Measurements from ENCODE around the gene HIPK2.

HIPK2 gene

GRCh38 chr7:139813689-139814088 is 35.9 kb upstream of the HIPK2 start:
- H3K9ac ChIP-seq, result no peak overlapping the region
- no peaks in the 10 kb centered on the region for H3K27me3 ChIP-seq
- peak overlapping the region in 7 of 11 experiments; percentile 36 to 82 (median 49); a peak in 10 of 22 replicates for H3K4me2 ChIP-seq
- no peaks in the 10 kb centered on the region for H4K20me1 ChIP-seq
- no peaks in the 10 kb centered on the region for H3K36me3 ChIP-seq
- peaks cover 27 to 50% (median 43%) of the 10 kb centered on the region in 10 experiments for H3K4me1 ChIP-seq
- peaks cover 18 to 40% (median 27%) of the 10 kb centered on the region in 11 experiments for H3K9me3 ChIP-seq (replicated peaks in 1 of 11)
- peak overlapping the region in 4 of 11 experiments; percentile 1 to 90 (median 9); a peak in 4 of 22 replicates for H3K27ac ChIP-seq
- TF ChIP-seq Cebpa-rat (IDR thresholded peaks at IDR 0.05), result no peak
- no peak overlapping the region for H3K4me3 ChIP-seq

GRCh38 chr7:139813151-139813550 is 35.4 kb upstream of the HIPK2 start:
- peaks cover 27 to 50% (median 43%) of the 10 kb centered on the region in 10 experiments for H3K4me1 ChIP-seq
- peak overlapping the region in 4 of 11 experiments; percentile 1 to 90 (median 11); a peak in 6 of 22 replicates for H3K27ac ChIP-seq
- no peak overlapping the region for H3K9ac ChIP-seq
- no peak for TF ChIP-seq Cebpa-rat (IDR thresholded peaks at IDR 0.05)
- peak overlapping the region in 8 of 11 experiments; percentile 36 to 82 (median 56); a peak in 14 of 22 replicates for H3K4me2 ChIP-seq
- no peak overlapping the region for H3K4me3 ChIP-seq
- H3K27me3 ChIP-seq, result no peaks in the 10 kb centered on the region
- H4K20me1 ChIP-seq, result no peaks in the 10 kb centered on the region
- peaks cover 18 to 38% (median 27%) of the 10 kb centered on the region in 11 experiments for H3K9me3 ChIP-seq (replicated peaks in 1 of 11)
- H3K36me3 ChIP-seq, result no peaks in the 10 kb centered on the region

DNA sequence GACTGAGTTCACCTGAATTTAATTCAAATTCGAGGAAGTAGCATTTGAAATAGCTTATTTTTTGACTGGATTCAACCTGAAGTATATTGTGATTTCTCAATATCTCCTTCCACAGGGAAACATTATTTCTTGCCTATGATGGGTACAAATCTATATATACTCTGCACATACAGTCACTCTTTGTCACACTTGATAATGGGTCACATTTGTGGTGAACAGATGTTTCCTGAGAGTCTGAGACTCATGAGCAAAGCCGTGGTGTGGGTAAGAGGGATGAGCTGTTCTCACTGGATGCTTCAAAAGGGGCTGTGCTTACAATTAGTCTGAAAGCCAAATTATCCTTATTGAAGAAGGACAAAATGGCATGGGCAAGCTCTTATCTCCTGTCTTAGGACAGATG is 33.3 kb upstream of the HIPK2 start:
- peak overlapping the region in 9 of 11 experiments; percentile 23 to 76 (median 57); a peak in 17 of 22 replicates for H3K9ac ChIP-seq
- peak overlapping the region in 10 of 11 experiments; percentile 12 to 90 (median 81); a peak in 18 of 22 replicates for H3K27ac ChIP-seq
- peaks cover 4 to 19% (median 8%) of the 10 kb centered on the region in 11 experiments for H3K9me3 ChIP-seq (replicated peaks in 1 of 11)
- no peaks in the 10 kb centered on the region; a peak in 1 of 22 replicates for H3K36me3 ChIP-seq
- H3K4me2 ChIP-seq, result peak overlapping the region; percentile 46 to 82 (median 68)
- H4K20me1 ChIP-seq, result no peaks in the 10 kb centered on the region
- no peaks in the 10 kb centered on the region for H3K27me3 ChIP-seq
- no peak overlapping the region for H3K4me3 ChIP-seq
- H3K4me1 ChIP-seq, result peaks cover 27 to 50% (median 43%) of the 10 kb centered on the region in 10 experiments
- peak in 3 of 11 experiments; percentile 40 to 56 (median 48); a peak in 3 of 22 replicates for TF ChIP-seq Cebpa-rat (IDR thresholded peaks at IDR 0.05)

DNA sequence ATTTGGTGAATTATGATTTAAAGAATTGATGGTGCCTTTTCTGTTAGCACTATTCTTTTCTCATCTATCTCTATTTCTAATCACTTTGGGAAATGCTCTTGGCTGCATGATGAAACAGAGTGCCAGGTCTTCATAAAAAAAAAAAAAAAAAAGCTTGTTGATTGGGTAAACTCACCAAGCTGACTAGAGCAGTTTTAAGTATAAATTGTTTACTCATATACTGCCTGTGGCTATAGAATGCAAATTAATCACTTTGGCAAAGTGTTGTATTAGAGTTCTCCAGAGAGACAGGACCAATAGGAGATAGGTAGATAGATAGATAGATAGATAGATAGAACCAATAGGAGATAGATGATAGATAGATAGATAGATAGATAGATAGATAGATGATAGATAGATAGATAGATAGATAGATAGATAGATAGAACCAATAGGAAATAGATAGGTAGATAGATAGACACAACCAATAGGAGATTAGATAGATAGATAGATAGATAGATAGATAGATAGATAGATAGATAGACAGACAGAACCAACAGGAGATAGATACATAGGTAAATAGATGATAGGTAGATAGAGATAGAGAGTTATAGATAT is 31.1 kb upstream of the HIPK2 start:
- H3K4me3 ChIP-seq, result no peak overlapping the region
- peak overlapping the region in 7 of 11 experiments; percentile 78 to 90 (median 85); a peak in 11 of 22 replicates for H3K27ac ChIP-seq
- H3K9me3 ChIP-seq (replicated peaks in 1 of 11), result peaks cover 13 to 15% (median 14%) of the 10 kb centered on the region in 11 experiments
- peaks cover 27 to 47% (median 42%) of the 10 kb centered on the region in 10 experiments for H3K4me1 ChIP-seq
- no peak overlapping the region for H3K9ac ChIP-seq
- no peaks in the 10 kb centered on the region for H4K20me1 ChIP-seq
- H3K27me3 ChIP-seq, result no peaks in the 10 kb centered on the region
- no peak overlapping the region for H3K4me2 ChIP-seq
- no peak for TF ChIP-seq Cebpa-rat (IDR thresholded peaks at IDR 0.05)
- peaks cover 0 to 8% (median 2%) of the 10 kb centered on the region in 11 experiments; a peak in 7 of 22 replicates for H3K36me3 ChIP-seq

GRCh38 chr7:139808427-139808826 is 30.6 kb upstream of the HIPK2 start:
- Histone ChIP-seq H3K27me3 (no peaks in the 10 kb centered on the region), H3K4me2 (no peak overlapping the region), H4K20me1 (no peaks in the 10 kb centered on the region), H3K4me3 (no peak overlapping the region), H3K9me3 (replicated peaks in 1 of 11) (peaks cover 19 to 20% (median 19%) of the 10 kb centered on the region in 11 experiments), H3K36me3 (peaks cover 0 to 13% (median 7%) of the 10 kb centered on the region in 11 experiments; a peak in 7 of 22 replicates), H3K27ac (peak overlapping the region in 1 of 11 experiments; percentile 10; a peak in 1 of 22 replicates), H3K9ac (no peak overlapping the region), H3K4me1 (peaks cover 27 to 42% (median 38%) of the 10 kb centered on the region in 10 experiments)
- TF ChIP-seq Cebpa-rat (IDR thresholded peaks at IDR 0.05), result no peak

- TF ChIP-seq Cebpa-rat (IDR thresholded peaks at IDR 0.05), result no peak
- H3K36me3 ChIP-seq, result peaks cover 0 to 23% (median 8%) of the 10 kb centered on the region in 11 experiments; a peak in 7 of 22 replicates
- no peak overlapping the region for H3K9ac ChIP-seq
- H3K4me3 ChIP-seq, result no peak overlapping the region
- peaks cover 23 to 28% (median 27%) of the 10 kb centered on the region in 10 experiments for H3K4me1 ChIP-seq
- 0 out of 22 replicates have a peak overlapping the region, but pooled peaks of 1 of the 11 experiments have one; percentile 30 for H3K27ac ChIP-seq
- H4K20me1 ChIP-seq, result no peaks in the 10 kb centered on the region
- H3K27me3 ChIP-seq, result no peaks in the 10 kb centered on the region
- peaks cover 30 to 33% (median 33%) of the 10 kb centered on the region in 11 experiments for H3K9me3 ChIP-seq (replicated peaks in 1 of 11)
- no peak overlapping the region for H3K4me2 ChIP-seq
These were observed 29.2 kb upstream of the HIPK2 start for GRCh38 chr7:139807009-139807408.

GRCh38 chr7:139804571-139804970 is 26.8 kb upstream of the HIPK2 start:
- no peak overlapping the region for H3K4me2 ChIP-seq
- TF ChIP-seq Cebpa-rat (IDR thresholded peaks at IDR 0.05), result no peak
- H4K20me1 ChIP-seq, result no peaks in the 10 kb centered on the region
- H3K9me3 ChIP-seq (replicated peaks in 1 of 11), result peaks cover 30 to 33% (median 33%) of the 10 kb centered on the region in 11 experiments
- no peak overlapping the region for H3K4me3 ChIP-seq
- H3K9ac ChIP-seq, result no peak overlapping the region
- peaks cover 0 to 23% (median 8%) of the 10 kb centered on the region in 11 experiments; a peak in 7 of 22 replicates for H3K36me3 ChIP-seq
- no peaks in the 10 kb centered on the region for H3K27me3 ChIP-seq
- peaks cover under 1 to 11% (median 8%) of the 10 kb centered on the region in 10 experiments; a peak in 18 of 20 replicates for H3K4me1 ChIP-seq
- H3K27ac ChIP-seq, result no peak overlapping the region

DNA sequence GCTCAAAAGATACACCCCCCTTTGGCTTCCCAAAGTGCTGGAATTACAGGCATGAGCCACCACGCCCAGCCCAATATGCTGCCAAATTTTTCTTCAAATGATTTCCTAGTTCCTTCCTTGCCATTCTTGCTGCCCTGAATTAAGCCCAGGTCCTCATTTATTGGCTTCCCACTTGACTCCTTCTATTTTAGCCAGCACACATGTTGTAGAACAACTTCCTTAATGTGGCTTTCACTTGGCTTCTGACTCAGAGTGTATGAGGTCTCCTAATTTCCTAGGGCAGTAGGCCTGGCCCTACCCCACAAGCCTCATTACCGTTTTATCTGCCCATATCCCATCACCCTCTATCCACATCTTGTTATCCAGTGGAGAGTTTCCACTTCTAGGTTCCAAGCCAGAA is 21.8 kb upstream of the HIPK2 start:
- peaks cover 0 to 9% (median 0%) of the 10 kb centered on the region in 11 experiments; a peak in 1 of 22 replicates for H3K27me3 ChIP-seq
- peaks cover 25 to 29% (median 26%) of the 10 kb centered on the region in 11 experiments for H3K9me3 ChIP-seq (replicated peaks in 1 of 11)
- no peaks in the 10 kb centered on the region for H4K20me1 ChIP-seq
- peaks cover 0 to 26% (median 15%) of the 10 kb centered on the region in 10 experiments; a peak in 14 of 20 replicates for H3K4me1 ChIP-seq
- no peak overlapping the region for H3K9ac ChIP-seq
- H3K36me3 ChIP-seq, result peaks cover 0 to 22% (median 8%) of the 10 kb centered on the region in 11 experiments; a peak in 7 of 22 replicates
- H3K27ac ChIP-seq, result no peak overlapping the region; a peak in 1 of 22 replicates
- TF ChIP-seq Cebpa-rat (IDR thresholded peaks at IDR 0.05), result no peak
- no peak overlapping the region for H3K4me3 ChIP-seq
- peak overlapping the region in 8 of 11 experiments; percentile 17 to 73 (median 62); a peak in 15 of 22 replicates for H3K4me2 ChIP-seq

DNA sequence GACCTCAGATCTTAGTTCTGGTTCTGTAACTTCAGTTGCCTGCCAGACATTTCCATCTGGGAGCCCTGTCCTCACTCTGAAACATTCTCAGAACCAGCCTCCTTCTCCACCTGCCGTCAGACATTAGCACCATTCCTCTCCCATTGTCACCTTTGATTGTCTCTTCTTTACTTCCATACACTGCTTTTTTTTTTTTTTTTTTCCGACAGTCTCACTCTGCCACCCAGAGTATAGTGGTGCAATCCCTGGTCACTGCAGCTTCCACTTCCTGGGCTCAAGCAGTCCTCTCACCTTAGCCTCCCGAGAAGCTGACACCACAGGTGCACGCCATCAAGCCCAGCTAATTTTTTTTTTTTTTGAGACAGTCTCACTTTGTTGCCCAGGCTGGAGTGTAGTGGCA is 21.1 kb upstream of the HIPK2 start:
- Histone ChIP-seq H3K4me1 (peaks cover 0 to 26% (median 15%) of the 10 kb centered on the region in 10 experiments; a peak in 14 of 20 replicates), H3K4me3 (no peak overlapping the region), H3K9me3 (replicated peaks in 1 of 11) (peaks cover 18 to 22% (median 19%) of the 10 kb centered on the region in 11 experiments), H3K27me3 (peaks cover 0 to 9% (median 0%) of the 10 kb centered on the region in 11 experiments; a peak in 1 of 22 replicates), H3K4me2 (peak overlapping the region in 7 of 11 experiments; percentile 39 to 73 (median 64); a peak in 13 of 22 replicates), H3K9ac (no peak overlapping the region), H4K20me1 (no peaks in the 10 kb centered on the region), H3K36me3 (peaks cover 0 to 15% (median 6%) of the 10 kb centered on the region in 11 experiments; a peak in 7 of 22 replicates), H3K27ac (no peak overlapping the region)
- no peak for TF ChIP-seq Cebpa-rat (IDR thresholded peaks at IDR 0.05)

All from BLaER1 treated with 17β-estradiol and CSF1 and Interleukin-3, amounts not matched to agents 10 nM and 100 nM (cell line).